GM13976 (cell line): ENCODE measurements around the gene OCA2.

Experiments
- DNase-seq: peaks from one replicate; pipeline ENCODE4 v3.0.0; 2012; ENCODE audit warnings: low spot score
- in situ Hi-C: fragments of 300-500 bp; cut with MboI; formaldehyde crosslinking; loops from one replicate; pipeline ENCODE4 v1.12.0; 2022; ENCODE audit warnings: low sequenced_read_pairs, mixed read lengths, inconsistent platforms; ENCODE audit not compliant: unreplicated experiment
- TF ChIP-seq, protein P1 (sequence below): IDR thresholded peaks from 2 replicates; pipeline ENCODE4 v1.5.1; 2012; ENCODE audit warnings: borderline replicate concordance, mild to moderate bottlenecking; ENCODE audit not compliant: insufficient read depth; ENCODE audit errors: extremely low read depth, missing control alignments, control extremely low read depth

OCA2 gene

GRCh38 chr15:28107904-28108275 is 8.8 kb upstream of the OCA2 start:
- in situ Hi-C loops = no loop called here
- TF ChIP-seq, protein P1, sequence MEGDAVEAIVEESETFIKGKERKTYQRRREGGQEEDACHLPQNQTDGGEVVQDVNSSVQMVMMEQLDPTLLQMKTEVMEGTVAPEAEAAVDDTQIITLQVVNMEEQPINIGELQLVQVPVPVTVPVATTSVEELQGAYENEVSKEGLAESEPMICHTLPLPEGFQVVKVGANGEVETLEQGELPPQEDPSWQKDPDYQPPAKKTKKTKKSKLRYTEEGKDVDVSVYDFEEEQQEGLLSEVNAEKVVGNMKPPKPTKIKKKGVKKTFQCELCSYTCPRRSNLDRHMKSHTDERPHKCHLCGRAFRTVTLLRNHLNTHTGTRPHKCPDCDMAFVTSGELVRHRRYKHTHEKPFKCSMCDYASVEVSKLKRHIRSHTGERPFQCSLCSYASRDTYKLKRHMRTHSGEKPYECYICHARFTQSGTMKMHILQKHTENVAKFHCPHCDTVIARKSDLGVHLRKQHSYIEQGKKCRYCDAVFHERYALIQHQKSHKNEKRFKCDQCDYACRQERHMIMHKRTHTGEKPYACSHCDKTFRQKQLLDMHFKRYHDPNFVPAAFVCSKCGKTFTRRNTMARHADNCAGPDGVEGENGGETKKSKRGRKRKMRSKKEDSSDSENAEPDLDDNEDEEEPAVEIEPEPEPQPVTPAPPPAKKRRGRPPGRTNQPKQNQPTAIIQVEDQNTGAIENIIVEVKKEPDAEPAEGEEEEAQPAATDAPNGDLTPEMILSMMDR = no peak
- no peak for DNase-seq

- in situ Hi-C loops = no loop called here
- TF ChIP-seq, protein P1 = no peak
- DNase-seq = no peak
These were observed 8.2 kb upstream of the OCA2 start for GRCh38 chr15:28107111-28107903.

GRCh38 chr15:28106294-28107110 is 7.4 kb upstream of the OCA2 start:
- in situ Hi-C loops = no loop called here
- no peak for DNase-seq
- TF ChIP-seq, protein P1 = no peak

DNA sequence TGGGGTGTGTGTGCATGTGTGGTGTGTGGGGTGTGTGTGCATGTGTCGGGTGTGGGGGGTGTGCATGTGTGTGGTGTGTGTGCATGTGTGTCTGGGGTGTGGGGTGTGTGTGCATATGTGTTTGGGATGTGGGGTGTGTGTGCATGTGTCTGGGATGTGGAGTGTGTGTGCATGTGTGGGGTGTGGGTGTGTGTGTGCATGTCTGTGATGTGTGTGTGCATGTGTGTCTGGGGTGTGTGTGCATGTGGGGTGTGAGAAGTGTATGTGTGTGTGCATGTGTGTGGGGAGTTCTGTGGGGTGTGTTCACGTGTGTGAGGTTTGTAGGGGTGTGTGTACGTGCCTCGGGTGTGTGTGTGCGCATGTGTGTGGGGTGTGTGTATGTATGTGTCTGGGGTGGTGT is 6.7 kb upstream of the OCA2 start:
- in situ Hi-C loops = no loop called here
- no peak for DNase-seq
- TF ChIP-seq, protein P1 = no peak

- no peak for DNase-seq
- in situ Hi-C loops = no loop called here
These were observed 6.2 kb upstream of the OCA2 start for GRCh38 chr15:28105224-28105791.

GRCh38 chr15:28104326-28104725 is 5.2 kb upstream of the OCA2 start:
- DNase-seq = no peak
- in situ Hi-C loops = no loop called here
- TF ChIP-seq, protein P1 = no peak

More at GRCh38 chr15:28105224-28105791, 6.2 kb upstream of the OCA2 start:
- TF ChIP-seq, protein P1 = no peak
